Aorta (tissue), 5 donors: ENCODE results near the gene SMIM12. TPM values are rescaled to one million over a fixed set of nuclear protein-coding genes. Genes with fewer than 3 reads are reported as not detected.

ENCODE experiments used
- ATAC-seq: fragments of 200-7000 bp; cut with Tn5 transposase; one replicate; pipeline ENCODE4 v1.9.1; 2022; ENCODE audit warnings: moderate library complexity; ENCODE audit not compliant: low FRiP score
- DNase-seq, 2 donors: peaks; one replicate each; pipeline ENCODE4 v3.0.0-alpha.2; 2020
- H3K27ac ChIP-seq, 2 donors: one replicate each; pipeline ENCODE4 v1.5.1; 2013; ENCODE audit warnings: low read length in 2 of 2, mild to moderate bottlenecking in 2 of 2, moderate library complexity in 2 of 2, control low read depth in 1 of 2, inconsistent platforms in 1 of 2, low read depth in 1 of 2
- H3K27me3 ChIP-seq, 2 donors: one replicate each; pipeline ENCODE4 v1.6.1; 2013; ENCODE audit warnings: control low read depth in 1 of 2, low read length in 1 of 2, mild to moderate bottlenecking in 1 of 2, moderate library complexity in 1 of 2; ENCODE audit not compliant: insufficient read depth in 2 of 2, control insufficient read depth in 1 of 2
- H3K36me3 ChIP-seq, 2 donors: one replicate each; pipeline ENCODE4 v1.6.1; 2013; ENCODE audit warnings: control low read depth in 1 of 2, low read length in 1 of 2, mild to moderate bottlenecking in 1 of 2; ENCODE audit not compliant: insufficient read depth in 2 of 2, control insufficient read depth in 1 of 2
- H3K4me1 ChIP-seq, 2 donors: one replicate each; pipeline ENCODE4 v1.6.1; 2013; ENCODE audit warnings: low read length in 2 of 2, control low read depth in 1 of 2, mild to moderate bottlenecking in 1 of 2, moderate library complexity in 1 of 2; ENCODE audit not compliant: insufficient read depth in 2 of 2, control insufficient read depth in 1 of 2
- H3K4me3 ChIP-seq, 2 donors: one replicate each; pipeline ENCODE4 v1.5.1; 2013; ENCODE audit warnings: low read length in 2 of 2, control low read depth in 1 of 2, mild to moderate bottlenecking in 1 of 2
- H3K9me3 ChIP-seq: one replicate; pipeline ENCODE4 v1.6.1; 2013; ENCODE audit warnings: mild to moderate bottlenecking, low read length; ENCODE audit not compliant: control insufficient read depth
- WGBS, 2 donors: extraction: QIAGEN DNeasy Blood & Tissue Kit; methylation state at CpG; one replicate each; pipeline ENCODE4 v1.1.7; 2013; 5-methylcytosine and 5-hydroxymethylcytosine counted together
- intact Hi-C, 2 donors: fragments of 100-400 bp; cut with DNase I; formaldehyde crosslinking; loops; one replicate each; pipeline versions ENCODE4 v1.14.2 to v1.15.0; 2022
- polyA plus RNA-seq, 2 donors: library from polyadenylated mRNA; stranded (reverse); fragments of 200-250 nt; gene quantifications; one replicate each; pipeline ENCODE4 v1.2.3, GENCODE V29; 2013
- total RNA-seq, 2 donors: library from RNA; stranded (reverse); fragmentation: NEBNext Ultra II Directional; extraction: Animal tissue kit (Norgen Biotek cat#: 25700); gene quantifications; one replicate each; pipeline ENCODE4 v1.2.1, GENCODE V29; 2021
- donor health status: healthy with polysubstance abuse.
- donor health status: Bipolar disorder and iron deficiency.
- donor health status: DM: no; HTN: no; CAD: no.
- donor health status: DM: no; HTN: no; CAD: no.
- donor health status: DM: yes; HTN: yes; CAD: no.

The SMIM12 gene
- total and polyA plus RNA-seq, 4 donors, result 38.1 to 58.8 (median 42.4) TPM

GRCh38 chr1:34884536-34884935 is 25.0 kb upstream of the SMIM12 start:
- H3K4me3 ChIP-seq, result no peak overlapping the region
- H3K36me3 ChIP-seq, result no peaks in the 10 kb centered on the region
- no peaks in the 10 kb centered on the region for H3K27me3 ChIP-seq
- no peak overlapping the region for H3K27ac ChIP-seq
- 68 to 77% methylated on average over 3 of the region's 3 CpGs for WGBS, 2 donors
- ATAC-seq, result no peak
- no peaks in the 10 kb centered on the region for H3K4me1 ChIP-seq
- no peak for DNase-seq
- intact Hi-C loops, result no loop called here
- H3K9me3 ChIP-seq, result peaks cover 3% of the 10 kb centered on the region

DNA sequence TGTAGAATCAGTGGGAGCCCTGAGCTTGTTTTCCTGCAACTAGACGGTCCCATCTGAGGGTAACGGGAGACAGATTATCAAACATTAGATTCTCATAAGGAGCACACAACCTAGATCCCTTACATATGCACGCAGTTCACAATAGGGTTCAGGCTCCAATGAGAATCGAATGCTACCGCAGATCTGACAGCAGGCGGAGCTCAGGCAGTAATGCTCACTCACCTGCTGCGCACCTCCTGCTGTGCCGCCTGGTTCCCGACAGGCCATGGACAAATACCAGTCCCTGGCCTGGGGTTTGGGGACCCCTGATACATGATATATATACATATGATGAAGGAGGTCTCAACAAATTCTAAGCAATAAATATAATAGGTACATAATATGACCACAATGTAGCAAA is 19.7 kb upstream of the SMIM12 start:
- DNase-seq (no peak), ATAC-seq (no peak)
- Histone ChIP-seq H3K27me3 (no peaks in the 10 kb centered on the region), H3K9me3 (peaks cover 4% of the 10 kb centered on the region), H3K4me1 (no peaks in the 10 kb centered on the region), H3K36me3 (no peaks in the 10 kb centered on the region), H3K4me3 (no peak overlapping the region), H3K27ac (no peak overlapping the region)
- WGBS, 2 donors, result 75 to 82% methylated on average over 9 of the region's 9 CpGs
- intact Hi-C loops, result no loop called here

GRCh38 chr1:34876406-34876805 is 16.9 kb upstream of the SMIM12 start:
- Histone ChIP-seq H3K4me3 (no peak overlapping the region), H3K4me1 (no peaks in the 10 kb centered on the region), H3K27me3 (no peaks in the 10 kb centered on the region), H3K9me3 (peaks cover 4% of the 10 kb centered on the region), H3K27ac (no peak overlapping the region), H3K36me3 (no peaks in the 10 kb centered on the region)
- no peak for ATAC-seq
- intact Hi-C loops, result no loop called here
- DNase-seq, result no peak
- WGBS, 2 donors, result 78 to 95% methylated on average over 7 of the region's 7 CpGs

GRCh38 chr1:34874296-34874952 is 14.9 kb upstream of the SMIM12 start:
- no peaks in the 10 kb centered on the region for H3K36me3 ChIP-seq
- intact Hi-C loops, result no loop called here
- 16 to 19% methylated on average over 4 of the region's 4 CpGs for WGBS, 2 donors
- ATAC-seq, result no peak
- H3K9me3 ChIP-seq, result peaks cover 1% of the 10 kb centered on the region
- H3K27me3 ChIP-seq, result no peaks in the 10 kb centered on the region
- H3K27ac ChIP-seq, result no peak overlapping the region
- H3K4me1 ChIP-seq, result no peaks in the 10 kb centered on the region
- no peak overlapping the region for H3K4me3 ChIP-seq
- no peak for DNase-seq

GRCh38 chr1:34872133-34872503 is 12.6 kb upstream of the SMIM12 start:
- intact Hi-C loops, result no loop called here
- H3K36me3 ChIP-seq, result no peaks in the 10 kb centered on the region
- no peak for ATAC-seq
- H3K4me1 ChIP-seq, result no peaks in the 10 kb centered on the region
- H3K9me3 ChIP-seq, result peaks cover under 1% of the 10 kb centered on the region
- H3K27ac ChIP-seq, result no peak overlapping the region
- no peak overlapping the region for H3K4me3 ChIP-seq
- H3K27me3 ChIP-seq, result no peaks in the 10 kb centered on the region
- no peak for DNase-seq
- 82 to 84% methylated on average over 4 of the region's 4 CpGs for WGBS, 2 donors

DNA sequence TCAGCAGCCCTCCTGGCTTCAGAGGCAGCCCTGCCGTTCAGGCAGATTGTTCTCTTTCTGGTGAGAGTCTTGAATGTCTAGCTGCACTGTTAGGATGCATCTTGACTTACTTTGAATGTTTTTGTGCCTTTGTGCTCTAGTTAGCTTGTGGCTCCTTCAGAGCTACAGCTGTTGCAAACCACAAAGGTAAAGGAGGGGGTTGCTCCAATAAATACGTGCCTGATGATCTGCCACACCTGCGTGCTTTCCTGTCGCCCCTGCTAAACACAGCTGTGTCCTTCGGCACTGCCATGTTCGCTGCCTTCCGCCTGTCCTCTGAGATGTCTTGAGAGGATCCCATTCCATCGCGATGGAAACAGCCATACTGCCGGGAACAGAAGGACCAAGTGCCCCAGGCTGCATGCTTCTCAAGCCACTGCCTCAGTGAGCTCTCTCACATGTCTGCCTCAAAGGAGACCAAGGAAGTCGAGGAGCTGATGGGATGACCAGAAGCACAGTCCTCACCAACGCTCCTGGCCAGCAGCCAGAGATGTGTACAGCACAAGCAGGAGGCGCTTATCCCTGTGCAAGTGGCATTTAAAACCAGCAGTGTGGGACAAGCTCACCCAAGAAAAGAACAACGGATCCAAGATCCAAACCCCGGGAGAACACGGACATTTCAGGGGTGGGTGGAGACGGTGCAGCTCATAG is 12.0 kb upstream of the SMIM12 start:
- Histone ChIP-seq H3K36me3 (no peaks in the 10 kb centered on the region), H3K27me3 (no peaks in the 10 kb centered on the region), H3K4me3 (no peak overlapping the region), H3K27ac (no peak overlapping the region), H3K9me3 (no peaks in the 10 kb centered on the region), H3K4me1 (no peaks in the 10 kb centered on the region)
- WGBS, 2 donors, result 77 to 81% methylated on average over 17 of the region's 17 CpGs
- no peak for ATAC-seq
- DNase-seq, result no peak
- intact Hi-C loops, result no loop called here

DNA sequence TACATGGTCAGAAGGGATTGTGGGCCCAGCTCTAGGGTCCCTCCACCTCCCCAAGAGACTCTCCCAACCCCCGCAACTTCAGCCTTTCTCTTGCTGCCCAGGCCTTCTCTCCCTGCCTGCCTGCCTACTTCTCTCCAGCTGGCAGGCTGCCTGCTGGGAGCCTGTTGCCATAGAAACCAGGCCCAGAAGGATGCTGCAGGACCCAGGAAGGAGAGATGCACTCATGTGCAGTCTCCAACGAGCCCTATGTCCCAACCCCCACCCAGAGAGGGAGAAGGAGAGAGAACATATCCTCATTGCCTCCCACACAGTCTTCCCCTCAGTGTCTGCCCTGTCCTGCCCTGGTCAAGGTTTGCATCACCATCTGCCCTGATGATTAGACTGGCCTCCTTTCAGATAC is 10.8 kb upstream of the SMIM12 start:
- no peak overlapping the region for H3K4me3 ChIP-seq
- H3K27ac ChIP-seq, result no peak overlapping the region
- WGBS, 2 donors, result 60 to 69% methylated on average over 2 of the region's 2 CpGs
- H3K9me3 ChIP-seq, result no peaks in the 10 kb centered on the region
- intact Hi-C loops, result no loop called here
- H3K27me3 ChIP-seq, result no peaks in the 10 kb centered on the region
- no peak for ATAC-seq
- no peak for DNase-seq
- no peaks in the 10 kb centered on the region for H3K36me3 ChIP-seq
- H3K4me1 ChIP-seq, result no peaks in the 10 kb centered on the region

GRCh38 chr1:34869760-34870159 is 10.2 kb upstream of the SMIM12 start:
- Histone ChIP-seq H3K4me1 (no peaks in the 10 kb centered on the region), H3K36me3 (no peaks in the 10 kb centered on the region), H3K27ac (no peak overlapping the region), H3K9me3 (no peaks in the 10 kb centered on the region), H3K4me3 (no peak overlapping the region), H3K27me3 (no peaks in the 10 kb centered on the region)
- WGBS, 2 donors, result 93 to 97% methylated on average over 4 of the region's 4 CpGs
- no peak for DNase-seq
- ATAC-seq, result no peak
- intact Hi-C loops, result no loop called here
